CD4-positive, alpha-beta T cell treated with Interleukin-15 for 1 hour (primary cell): ENCODE results near the gene COPS8.

ENCODE experiments used
- DNase-seq: peaks from one replicate; pipeline ENCODE4 v3.0.0-alpha.2; 2020

The COPS8 gene

GRCh38 chr2:237101118-237101979 is 15.7 kb downstream of the COPS8 start:
- no peak for DNase-seq

- no peak for DNase-seq
Observed at GRCh38 chr2:237102428-237102827, 16.7 kb downstream of the COPS8 start.

GRCh38 chr2:237109421-237109934 is 23.8 kb downstream of the COPS8 start:
- no peak for DNase-seq

- no peak for DNase-seq
Observed at GRCh38 chr2:237113026-237113795, 27.5 kb downstream of the COPS8 start.

GRCh38 chr2:237115870-237116269 is 30.2 kb downstream of the COPS8 start:
- no peak for DNase-seq

GRCh38 chr2:237116431-237116830 is 30.7 kb downstream of the COPS8 start:
- DNase-seq, result no peak

- DNase-seq, result no peak
Observed at GRCh38 chr2:237118025-237118424, 32.3 kb downstream of the COPS8 start.

- no peak for DNase-seq
Observed at GRCh38 chr2:237118561-237119155, 33.0 kb downstream of the COPS8 start.

GRCh38 chr2:237120916-237121315 is 35.2 kb downstream of the COPS8 start:
- no peak for DNase-seq

- no peak for DNase-seq
Observed at GRCh38 chr2:237121321-237121720, 35.6 kb downstream of the COPS8 start.

- peak; percentile 27 for DNase-seq
Observed at GRCh38 chr2:237122214-237122666, 36.6 kb downstream of the COPS8 start.

- DNase-seq, result no peak
Observed at GRCh38 chr2:237124820-237125219, 39.1 kb downstream of the COPS8 start.

GRCh38 chr2:237125967-237126366 is 40.3 kb downstream of the COPS8 start:
- DNase-seq, result no peak

- no peak for DNase-seq
Observed at GRCh38 chr2:237126519-237127174, 41.0 kb downstream of the COPS8 start.

- no peak for DNase-seq
Observed at GRCh38 chr2:237128026-237128703, 42.5 kb downstream of the COPS8 start.

- DNase-seq, result no peak
Observed at GRCh38 chr2:237128845-237129592, 43.3 kb downstream of the COPS8 start.

- DNase-seq, result no peak
Observed at GRCh38 chr2:237129625-237130263, 44.1 kb downstream of the COPS8 start.

GRCh38 chr2:237130562-237131421 is 45.1 kb downstream of the COPS8 start:
- DNase-seq, result no peak

GRCh38 chr2:237131749-237132533 is 46.3 kb downstream of the COPS8 start:
- DNase-seq, result no peak
